ENCODE measurements around the gene DLG2. TPM values are rescaled to one million over a fixed set of nuclear protein-coding genes. Genes with fewer than 3 reads are reported as not detected.

The DLG2 gene
- total RNA-seq, 4 donors from 2014 or later, result 37.9 to 71.5 (median 44.9) TPM

GRCh38 chr11:85099522-85099921 lies 527.6 kb downstream of the DLG2 start:
- no peak overlapping the region for H3K27ac ChIP-seq
- 88% methylated on average over 3 of the region's 3 CpGs for WGBS
- no peaks in the 10 kb centered on the region for H3K36me3 ChIP-seq
- H3K4me1 ChIP-seq, result no peaks in the 10 kb centered on the region
- peaks cover 3% of the 10 kb centered on the region for H3K9me3 ChIP-seq
- no peak overlapping the region for H3K4me3 ChIP-seq
- DNase-seq (ENCODE audit: low spot score in 2 of 2), result no peak
- no peaks in the 10 kb centered on the region for H3K27me3 ChIP-seq
- no peak for TF ChIP-seq POLR2A (IDR thresholded peaks at IDR 0.05)
- no peak for TF ChIP-seq POLR2AphosphoS5 (IDR thresholded peaks at IDR 0.05)
- TF ChIP-seq EP300 (IDR thresholded peaks at IDR 0.05), result no peak

GRCh38 chr11:85098996-85099395 lies 528.1 kb downstream of the DLG2 start:
- Histone ChIP-seq H3K27me3 (no peaks in the 10 kb centered on the region), H3K4me1 (no peaks in the 10 kb centered on the region), H3K9me3 (peaks cover 3% of the 10 kb centered on the region), H3K36me3 (no peaks in the 10 kb centered on the region), H3K4me3 (no peak overlapping the region), H3K27ac (no peak overlapping the region)
- TF ChIP-seq POLR2A (IDR thresholded peaks at IDR 0.05), result no peak
- no peak for TF ChIP-seq EP300 (IDR thresholded peaks at IDR 0.05)
- no peak for TF ChIP-seq CTCF (IDR thresholded peaks at IDR 0.05)
- TF ChIP-seq POLR2AphosphoS5 (IDR thresholded peaks at IDR 0.05), result no peak
- WGBS, result 32% methylated on average over 4 of the region's 4 CpGs
- DNase-seq (ENCODE audit: low spot score in 2 of 2), result no peak

GRCh38 chr11:85096939-85097338 lies 530.2 kb downstream of the DLG2 start:
- Histone ChIP-seq H3K4me3 (no peak overlapping the region), H3K27me3 (no peaks in the 10 kb centered on the region), H3K9me3 (peaks cover 3% of the 10 kb centered on the region), H3K27ac (no peak overlapping the region), H3K36me3 (no peaks in the 10 kb centered on the region), H3K4me1 (no peaks in the 10 kb centered on the region)
- 89% methylated on average over 6 of the region's 6 CpGs for WGBS
- TF ChIP-seq CTCF (IDR thresholded peaks at IDR 0.05) (no peak), POLR2AphosphoS5 (IDR thresholded peaks at IDR 0.05) (no peak), EP300 (IDR thresholded peaks at IDR 0.05) (no peak), POLR2A (IDR thresholded peaks at IDR 0.05) (no peak)
- no peak for DNase-seq (ENCODE audit: low spot score in 2 of 2)

- H3K4me3 ChIP-seq, result no peak overlapping the region
- H3K27me3 ChIP-seq, result no peaks in the 10 kb centered on the region
- H3K27ac ChIP-seq, result no peak overlapping the region
- no peak for TF ChIP-seq CTCF (IDR thresholded peaks at IDR 0.05)
- no peak for TF ChIP-seq POLR2A (IDR thresholded peaks at IDR 0.05)
- no peak for TF ChIP-seq POLR2AphosphoS5 (IDR thresholded peaks at IDR 0.05)
- no peak for TF ChIP-seq EP300 (IDR thresholded peaks at IDR 0.05)
- no peaks in the 10 kb centered on the region for H3K4me1 ChIP-seq
- H3K9me3 ChIP-seq, result peaks cover 3% of the 10 kb centered on the region
- DNase-seq (ENCODE audit: low spot score in 2 of 2), result no peak
- no peaks in the 10 kb centered on the region for H3K36me3 ChIP-seq
These were observed 531.9 kb downstream of the DLG2 start for GRCh38 chr11:85095239-85095638.

GRCh38 chr11:85094795-85095194 lies 532.3 kb downstream of the DLG2 start:
- Histone ChIP-seq H3K36me3 (no peaks in the 10 kb centered on the region), H3K4me1 (no peaks in the 10 kb centered on the region), H3K9me3 (peaks cover 3% of the 10 kb centered on the region), H3K4me3 (no peak overlapping the region), H3K27me3 (no peaks in the 10 kb centered on the region), H3K27ac (no peak overlapping the region)
- DNase-seq (ENCODE audit: low spot score in 2 of 2), result no peak
- WGBS, result 86% methylated on average over 1 of the region's 1 CpG
- TF ChIP-seq EP300 (IDR thresholded peaks at IDR 0.05) (no peak), POLR2A (IDR thresholded peaks at IDR 0.05) (no peak), CTCF (IDR thresholded peaks at IDR 0.05) (no peak), POLR2AphosphoS5 (IDR thresholded peaks at IDR 0.05) (no peak)

- H3K27me3 ChIP-seq, result no peaks in the 10 kb centered on the region
- no peak for DNase-seq (ENCODE audit: low spot score in 2 of 2)
- no peak overlapping the region for H3K4me3 ChIP-seq
- no peaks in the 10 kb centered on the region for H3K9me3 ChIP-seq
- TF ChIP-seq POLR2AphosphoS5 (IDR thresholded peaks at IDR 0.05) (no peak), EP300 (IDR thresholded peaks at IDR 0.05) (no peak), POLR2A (IDR thresholded peaks at IDR 0.05) (no peak), CTCF (IDR thresholded peaks at IDR 0.05) (no peak)
- no peak overlapping the region for H3K27ac ChIP-seq
- no peaks in the 10 kb centered on the region for H3K36me3 ChIP-seq
- WGBS, result 96% methylated on average over 1 of the region's 1 CpG
- no peaks in the 10 kb centered on the region for H3K4me1 ChIP-seq
These were observed 537.5 kb downstream of the DLG2 start for GRCh38 chr11:85089654-85090053.

Data from suprapubic skin (tissue), 4 donors.